Measurements from ENCODE around the gene GNAZ.

Gene GNAZ

GRCh38 chr22:23029521-23030228 is 40.6 kb upstream of the GNAZ start:
- no peak for TF ChIP-seq MYC (IDR thresholded peaks at IDR 0.05; ENCODE audit: low read depth, low read length)
- TF ChIP-seq MAX (IDR thresholded peaks at IDR 0.05; ENCODE audit: low read depth, low read length), result no peak
- TF ChIP-seq POLR2A (IDR thresholded peaks at IDR 0.05; ENCODE audit: extremely low read depth, insufficient read length), result no peak
- TF ChIP-seq CTCF (IDR thresholded peaks at IDR 0.05; ENCODE audit: low read depth, low read length), result no peak
- no peak overlapping the region for H3K4me3 ChIP-seq (ENCODE audit: low read depth, low read length)
- DNase-seq (ENCODE audit: low read depth), result no peak

- H3K4me3 ChIP-seq (ENCODE audit: low read depth, low read length), result no peak overlapping the region
- TF ChIP-seq MYC (IDR thresholded peaks at IDR 0.05; ENCODE audit: low read depth, low read length) (no peak), MAX (IDR thresholded peaks at IDR 0.05; ENCODE audit: low read depth, low read length) (no peak), POLR2A (IDR thresholded peaks at IDR 0.05; ENCODE audit: extremely low read depth, insufficient read length) (no peak), CTCF (IDR thresholded peaks at IDR 0.05; ENCODE audit: low read depth, low read length) (no peak)
- DNase-seq (ENCODE audit: low read depth), result no peak
Observed at GRCh38 chr22:23031381-23031780, 38.9 kb upstream of the GNAZ start.

- no peak for DNase-seq (ENCODE audit: low read depth)
- H3K4me3 ChIP-seq (ENCODE audit: low read depth, low read length), result no peak overlapping the region
Observed at GRCh38 chr22:23031786-23032185, 38.5 kb upstream of the GNAZ start.

GRCh38 chr22:23032658-23033057 is 37.7 kb upstream of the GNAZ start:
- no peak for DNase-seq (ENCODE audit: low read depth)
- no peak overlapping the region for H3K4me3 ChIP-seq (ENCODE audit: low read depth, low read length)
- no peak for TF ChIP-seq MAX (IDR thresholded peaks at IDR 0.05; ENCODE audit: low read depth, low read length)
- no peak for TF ChIP-seq CTCF (IDR thresholded peaks at IDR 0.05; ENCODE audit: low read depth, low read length)
- no peak for TF ChIP-seq POLR2A (IDR thresholded peaks at IDR 0.05; ENCODE audit: extremely low read depth, insufficient read length)
- TF ChIP-seq MYC (IDR thresholded peaks at IDR 0.05; ENCODE audit: low read depth, low read length), result no peak

More at GRCh38 chr22:23031786-23032185, 38.5 kb upstream of the GNAZ start:
- TF ChIP-seq MAX (IDR thresholded peaks at IDR 0.05; ENCODE audit: low read depth, low read length), result no peak
- no peak for TF ChIP-seq CTCF (IDR thresholded peaks at IDR 0.05; ENCODE audit: low read depth, low read length)
- TF ChIP-seq MYC (IDR thresholded peaks at IDR 0.05; ENCODE audit: low read depth, low read length), result no peak
- no peak for TF ChIP-seq POLR2A (IDR thresholded peaks at IDR 0.05; ENCODE audit: extremely low read depth, insufficient read length)

GRCh38 chr22:23033116-23033905 is 37.0 kb upstream of the GNAZ start:
- DNase-seq (ENCODE audit: low read depth), result no peak
- H3K4me3 ChIP-seq (ENCODE audit: low read depth, low read length), result no peak overlapping the region
- no peak for TF ChIP-seq MYC (IDR thresholded peaks at IDR 0.05; ENCODE audit: low read depth, low read length)
- TF ChIP-seq MAX (IDR thresholded peaks at IDR 0.05; ENCODE audit: low read depth, low read length), result no peak
- no peak for TF ChIP-seq POLR2A (IDR thresholded peaks at IDR 0.05; ENCODE audit: extremely low read depth, insufficient read length)
- TF ChIP-seq CTCF (IDR thresholded peaks at IDR 0.05; ENCODE audit: low read depth, low read length), result no peak

Data from NB4 (cell line).